Pancreas (tissue), 10 donors: ENCODE measurements around the gene CDC25C. TPM values are rescaled to one million over a fixed set of nuclear protein-coding genes. Genes with fewer than 3 reads are reported as not detected.
A peak's percentile ranks its signal among the peaks of the same experiment; 100 is the strongest.

Experiments used
- ATAC-seq, 4 donors: fragments of 200-7000 bp; cut with Tn5 transposase; one replicate each; pipeline versions ENCODE4 v1.8.0 to v1.9.1; 2020; ENCODE audit warnings: mild to moderate bottlenecking in 4 of 4, moderate library complexity in 4 of 4
- DNase-seq, 6 donors: peaks; one replicate each; pipeline ENCODE4 v3.0.0-alpha.2; 2020
- FAIRE-seq: peaks from 2 replicates; lab custom pipeline; 2012; peaks lifted over from hg19 to GRCh38; lab: Jason Lieb, UNC
- H3K27ac ChIP-seq, 4 donors: fragments of 200-600 bp; sonication (generic); 1 replicate in 3 of 4; 2 replicates in 1 of 4; pipeline versions ENCODE4 v1.5.0 to v1.8.0; 2020
- H3K27me3 ChIP-seq, 4 donors: fragments of 200-600 bp; one replicate each; pipeline ENCODE4 v1.8.0; 2021
- H3K36me3 ChIP-seq, 3 donors: fragments of 200-600 bp; sonication (generic) in 1 of 3; one replicate each; pipeline versions ENCODE4 v1.5.0 to v1.8.0; 2020 to 2021
- H3K4me1 ChIP-seq, 3 donors: fragments of 200-600 bp; one replicate each; pipeline ENCODE4 v1.8.0; 2021
- H3K4me3 ChIP-seq, 4 donors: fragments of 200-600 bp; sonication (generic) in 2 of 4; one replicate each; pipeline versions ENCODE4 v1.5.0 to v1.8.0; 2020 to 2021
- H3K9me3 ChIP-seq, 4 donors: fragments of 200-600 bp; one replicate each; pipeline ENCODE4 v1.8.0; 2021
- WGBS, 2 donors: extraction: QIAGEN DNeasy Blood & Tissue Kit; methylation state at CpG; one replicate each; pipeline ENCODE4 v1.1.7; 2013; 5-methylcytosine and 5-hydroxymethylcytosine counted together
- intact Hi-C, 3 donors: fragments of 100-400 bp; cut with DNase I; formaldehyde crosslinking; loops; one replicate each; pipeline versions ENCODE4 v1.11.1 to v1.14.2; 2022
- polyA plus RNA-seq, 2 donors: library from polyadenylated mRNA; stranded (reverse); fragments of 200-250 nt; gene quantifications; one replicate each; pipeline ENCODE4 v1.2.3, GENCODE V29; 2013
- total RNA-seq, 6 donors: library from RNA; stranded (reverse); fragmentation: NEBNext Ultra II Directional in 4 of 6; extraction: Animal tissue kit (Norgen Biotek cat#: 25700) in 4 of 6; gene quantifications; one replicate each; pipeline versions ENCODE4 v1.2.1 to v1.2.4, GENCODE V29; 2021 to 2023
- TF ChIP-seq, protein P1 (sequence below), 4 donors: fragments of 200-600 bp; sonication (generic) in 3 of 4; IDR thresholded peaks; one replicate each; pipeline versions ENCODE4 v1.5.0 to v1.8.0; 2021; ENCODE audit warnings: antibody characterized with exemption in 4 of 4
- donor health status: healthy with polysubstance abuse.
- donor health status: DM: no; HTN: no; CAD: no; lungs with moderate emphysema.
- donor health status: DM: no; HTN: no; CAD: no.
- donor health status: control.
- donor health status: control.
- donor health status: Bipolar disorder and iron deficiency.
- donor health status: DM: yes; HTN: yes; CAD: no.
- donor health status: DM: no; HTN: no; CAD: no.
- donor health status: DM: no; HTN: no; CAD: no.
- donor health status: DM: yes; HTN: yes; CAD: no.

CDC25C gene
- total and polyA plus RNA-seq, 8 donors, result 0.09 to 0.19 (median 0.13) TPM; not detected in 4

DNA sequence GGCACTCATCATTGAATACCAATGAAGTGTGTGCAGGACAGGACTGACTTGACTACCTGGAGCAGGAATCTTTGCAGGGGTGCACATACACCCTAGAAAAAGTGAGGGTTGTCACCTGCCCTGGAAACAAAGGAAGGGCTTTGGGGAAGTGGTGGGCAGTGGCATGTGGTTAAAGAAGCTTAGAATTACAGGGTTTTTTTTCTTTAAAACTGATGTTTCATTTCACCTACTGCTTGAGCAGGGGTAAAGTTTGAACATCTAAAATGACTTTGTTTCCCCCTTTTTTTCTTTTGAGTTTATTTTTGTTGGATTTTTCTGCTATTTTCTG, 18.9 kb upstream of the CDC25C start:
- Histone ChIP-seq H3K36me3 (peaks cover 2 to 29% (median 17%) of the 10 kb centered on the region in 3 donors), H3K27ac (no peak overlapping the region), H3K27me3 (no peaks in the 10 kb centered on the region), H3K4me3 (no peak overlapping the region), H3K4me1 (peaks cover 7 to 16% (median 15%) of the 10 kb centered on the region in 3 donors), H3K9me3 (no peaks in the 10 kb centered on the region)
- intact Hi-C loops, result no loop called here
- ATAC-seq (no peak), FAIRE-seq (no peak), DNase-seq (no peak)
- TF ChIP-seq, protein P1, sequence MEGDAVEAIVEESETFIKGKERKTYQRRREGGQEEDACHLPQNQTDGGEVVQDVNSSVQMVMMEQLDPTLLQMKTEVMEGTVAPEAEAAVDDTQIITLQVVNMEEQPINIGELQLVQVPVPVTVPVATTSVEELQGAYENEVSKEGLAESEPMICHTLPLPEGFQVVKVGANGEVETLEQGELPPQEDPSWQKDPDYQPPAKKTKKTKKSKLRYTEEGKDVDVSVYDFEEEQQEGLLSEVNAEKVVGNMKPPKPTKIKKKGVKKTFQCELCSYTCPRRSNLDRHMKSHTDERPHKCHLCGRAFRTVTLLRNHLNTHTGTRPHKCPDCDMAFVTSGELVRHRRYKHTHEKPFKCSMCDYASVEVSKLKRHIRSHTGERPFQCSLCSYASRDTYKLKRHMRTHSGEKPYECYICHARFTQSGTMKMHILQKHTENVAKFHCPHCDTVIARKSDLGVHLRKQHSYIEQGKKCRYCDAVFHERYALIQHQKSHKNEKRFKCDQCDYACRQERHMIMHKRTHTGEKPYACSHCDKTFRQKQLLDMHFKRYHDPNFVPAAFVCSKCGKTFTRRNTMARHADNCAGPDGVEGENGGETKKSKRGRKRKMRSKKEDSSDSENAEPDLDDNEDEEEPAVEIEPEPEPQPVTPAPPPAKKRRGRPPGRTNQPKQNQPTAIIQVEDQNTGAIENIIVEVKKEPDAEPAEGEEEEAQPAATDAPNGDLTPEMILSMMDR (IDR thresholded peaks at IDR 0.05), result no peak

DNA sequence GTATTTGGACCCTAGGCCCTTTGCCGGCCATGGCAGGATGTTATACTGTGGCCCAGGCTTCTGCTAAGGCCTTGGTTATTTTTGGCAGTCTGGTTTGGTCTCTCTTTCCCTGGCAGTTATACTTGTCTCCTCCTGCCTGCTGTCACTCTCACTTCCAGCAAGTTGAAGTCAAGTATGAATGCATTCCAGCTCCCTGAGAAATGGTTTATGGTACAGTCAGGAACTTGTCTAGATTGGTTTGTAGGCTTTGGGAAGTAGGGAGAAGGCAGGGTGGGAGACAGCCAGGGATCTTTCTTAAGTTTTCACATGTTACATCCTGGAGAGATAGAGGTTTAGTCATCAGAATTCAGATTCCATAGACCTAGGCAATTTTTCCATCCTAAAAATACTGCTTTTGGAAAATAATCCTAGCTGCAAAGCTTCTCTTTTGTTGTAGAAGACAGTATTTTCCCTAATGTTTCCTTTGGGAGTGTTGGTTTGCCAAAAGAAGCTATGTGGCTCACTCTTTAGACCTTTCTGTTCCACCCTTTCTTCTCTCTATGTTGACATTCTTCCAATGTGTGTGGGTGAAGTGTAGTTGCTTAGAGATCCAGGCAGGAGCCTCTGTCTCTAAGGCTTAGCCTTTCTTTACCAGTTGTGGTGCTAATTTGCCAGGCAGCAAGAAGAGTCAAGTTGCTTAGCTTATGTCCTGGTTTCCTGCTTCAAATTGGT, 18.4 kb upstream of the CDC25C start:
- 91 to 92% methylated on average over 1 of the region's 1 CpG for WGBS, 2 donors
- ATAC-seq, result no peak
- intact Hi-C loops, result no loop called here
- Histone ChIP-seq H3K27me3 (no peaks in the 10 kb centered on the region), H3K27ac (no peak overlapping the region), H3K4me1 (peaks cover 2 to 10% (median 10%) of the 10 kb centered on the region in 3 donors), H3K4me3 (no peak overlapping the region), H3K36me3 (peaks cover 5 to 34% (median 22%) of the 10 kb centered on the region in 3 donors), H3K9me3 (no peaks in the 10 kb centered on the region)
- TF ChIP-seq, protein P1 (IDR thresholded peaks at IDR 0.05), result no peak
- no peak for DNase-seq
- no peak for FAIRE-seq

DNA sequence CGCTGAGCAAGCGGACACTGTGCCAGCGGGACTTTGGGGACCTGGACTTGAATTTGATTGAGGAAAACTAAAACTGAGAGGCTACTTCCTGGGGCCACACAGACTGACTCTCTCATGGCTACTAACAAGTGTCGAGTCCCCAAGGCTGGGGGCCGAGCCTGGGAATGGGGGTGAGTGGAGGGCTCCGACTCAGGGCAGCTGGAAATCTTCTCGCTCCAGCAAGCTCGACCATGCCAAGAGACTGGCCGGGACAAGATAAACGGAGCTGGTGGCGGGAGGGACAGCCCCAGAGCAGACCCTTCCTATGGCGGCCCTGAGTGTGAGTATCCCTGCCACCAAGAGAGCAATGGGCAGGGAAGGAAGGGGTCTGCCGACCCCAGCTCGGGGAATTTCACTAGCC, 15.3 kb upstream of the CDC25C start:
- peaks cover 7 to 64% (median 27%) of the 10 kb centered on the region in 3 donors for H3K36me3 ChIP-seq
- H3K27ac ChIP-seq, result no peak overlapping the region
- DNase-seq (peak in 1 of 6 donors; percentile 67), ATAC-seq (no peak), FAIRE-seq (no peak)
- no peaks in the 10 kb centered on the region for H3K27me3 ChIP-seq
- no peak overlapping the region for H3K4me3 ChIP-seq
- WGBS, 2 donors, result 89% methylated on average over 14 of the region's 14 CpGs
- H3K9me3 ChIP-seq, result no peaks in the 10 kb centered on the region
- TF ChIP-seq, protein P1 (IDR thresholded peaks at IDR 0.05), result no peak
- intact Hi-C loops, result no loop called here
- H3K4me1 ChIP-seq, result no peaks in the 10 kb centered on the region

DNA sequence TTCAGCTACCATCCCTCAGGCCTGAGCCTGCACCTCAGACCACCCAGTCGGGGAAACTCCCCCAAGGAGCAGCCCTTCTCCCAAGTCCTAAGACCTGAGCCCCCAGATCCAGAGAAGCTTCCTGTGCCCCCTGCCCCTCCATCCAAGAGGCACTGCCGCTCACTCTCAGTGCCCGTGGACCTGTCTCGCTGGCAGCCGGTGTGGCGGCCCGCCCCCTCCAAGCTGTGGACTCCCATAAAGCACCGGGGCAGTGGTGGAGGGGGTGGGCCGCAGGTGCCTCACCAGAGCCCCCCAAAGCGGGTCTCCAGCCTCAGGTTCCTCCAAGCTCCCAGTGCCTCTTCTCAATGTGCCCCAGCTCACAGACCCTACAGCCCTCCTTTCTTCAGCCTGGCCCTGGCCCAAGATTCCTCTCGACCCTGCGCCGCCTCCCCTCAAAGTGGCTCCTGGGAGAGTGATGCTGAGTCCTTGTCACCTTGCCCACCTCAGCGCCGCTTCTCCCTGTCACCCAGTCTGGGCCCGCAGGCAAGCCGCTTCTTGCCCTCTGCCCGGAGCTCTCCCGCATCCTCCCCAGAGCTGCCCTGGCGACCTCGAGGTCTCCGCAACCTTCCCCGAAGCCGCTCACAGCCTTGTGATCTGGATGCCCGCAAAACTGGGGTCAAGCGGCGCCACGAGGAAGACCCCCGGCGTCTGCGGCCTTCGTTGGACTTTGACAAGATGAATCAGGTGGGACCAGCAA, 13.5 kb upstream of the CDC25C start:
- no peak for FAIRE-seq
- intact Hi-C loops, result no loop called here
- Histone ChIP-seq H3K36me3 (peaks cover 7 to 72% (median 30%) of the 10 kb centered on the region in 3 donors), H3K9me3 (no peaks in the 10 kb centered on the region), H3K27me3 (no peaks in the 10 kb centered on the region), H3K4me3 (no peak overlapping the region), H3K27ac (no peak overlapping the region), H3K4me1 (peaks cover 0 to 8% (median 3%) of the 10 kb centered on the region in 3 donors)
- ATAC-seq, result peak in 1 of 4 donors; percentile 13
- peak in 2 of 6 donors; percentile 30 to 68 for DNase-seq
- WGBS, 2 donors, result 96 to 97% methylated on average over 32 of the region's 32 CpGs
- TF ChIP-seq, protein P1 (IDR thresholded peaks at IDR 0.05), result no peak
